Esophagus muscularis mucosa (tissue), 4 donors: ENCODE data around the gene ZFHX2. TPM values are rescaled to one million over a fixed set of nuclear protein-coding genes. Genes with fewer than 3 reads are reported as not detected.
A peak's percentile ranks its signal among the peaks of the same experiment; 100 is the strongest.

Source experiments
- DNase-seq: peaks from one replicate; pipeline ENCODE4 v3.0.0-alpha.2; 2017; ENCODE audit errors: extremely low spot score
- H3K27ac ChIP-seq, 4 donors: fragments of 200-600 bp; sonication (generic); replicated peaks in 1 of 4; 1 replicate in 3 of 4; 2 replicates in 1 of 4; pipeline ENCODE4 v1.5.1; 2016 to 2019; ENCODE audit warnings: mild to moderate bottlenecking in 1 of 4
- H3K27me3 ChIP-seq, 4 donors: fragments of 200-600 bp; sonication (generic); one replicate each; pipeline versions ENCODE4 v1.5.1 to v1.6.0; 2016 to 2019
- H3K36me3 ChIP-seq, 4 donors: fragments of 200-600 bp; sonication (generic); one replicate each; pipeline ENCODE4 v1.5.1; 2016 to 2019
- H3K4me1 ChIP-seq, 4 donors: fragments of 200-600 bp; sonication (generic); one replicate each; pipeline ENCODE4 v1.5.1; 2016 to 2019
- H3K4me3 ChIP-seq, 4 donors: fragments of 200-600 bp; sonication (generic); 1 replicate in 2 of 4; 2 replicates in 2 of 4; pipeline ENCODE4 v1.5.1; 2016 to 2019; ENCODE audit warnings: mild to moderate bottlenecking in 4 of 4, moderate library complexity in 1 of 4
- H3K9me3 ChIP-seq, 4 donors: fragments of 200-600 bp; sonication (generic); 1 replicate in 3 of 4; 2 replicates in 1 of 4; pipeline ENCODE4 v1.5.1; 2016 to 2019
- EP300 ChIP-seq: sonication (generic); formaldehyde crosslinking; IDR thresholded peaks from one replicate; pipeline ENCODE4 v1.6.1; 2017; ENCODE audit warnings: antibody characterized with exemption
- POLR2A ChIP-seq: fragments of 450-650 bp; IDR thresholded peaks from one replicate; pipeline ENCODE4 v1.6.1; 2017; ENCODE audit warnings: antibody characterized with exemption, moderate library complexity, mild to moderate bottlenecking, low read depth
- POLR2AphosphoS5 ChIP-seq, 2 donors: sonication (generic); formaldehyde crosslinking; IDR thresholded peaks; one replicate each; pipeline ENCODE4 v1.6.1; 2017; ENCODE audit warnings: antibody characterized with exemption in 2 of 2
- WGBS: methylation state at CpG from one replicate; pipeline ENCODE4 v1.1.5; 2018; 5-methylcytosine and 5-hydroxymethylcytosine counted together
- intact Hi-C: fragments of 100-400 bp; cut with DNase I; formaldehyde crosslinking; loops from one replicate; pipeline ENCODE4 v1.15.1; 2023
- total RNA-seq, 4 donors: library from RNA; depleted of rRNA; stranded (reverse); fragments of >200 nt; gene quantifications; one replicate each; pipeline versions ENCODE4 v1.1.0 to v1.2.1, GENCODE V29; 2016
- TF ChIP-seq, protein P1 (sequence below), 3 experiments: fragments of 200-600 bp in 2 of 3; fragments of 450-650 bp in 1 of 3; sonication (generic) in 2 of 3; IDR thresholded peaks; one replicate each; pipeline ENCODE4 v1.5.1; 2017 to 2019; ENCODE audit warnings: antibody characterized with exemption in 3 of 3, mild to moderate bottlenecking in 2 of 3, moderate library complexity in 1 of 3

ZFHX2 gene
- total RNA-seq, 4 donors from 2014 or later = 0.50 to 1.8 (median 1.2) TPM

GRCh38 chr14:23513005-23513817 is 38.4 kb downstream of the ZFHX2 start:
- H3K27ac ChIP-seq = no peak overlapping the region
- peak overlapping the region in 2 of 4 donors; percentile 28 to 36 for H3K4me3 ChIP-seq
- intact Hi-C loops = no loop called here
- DNase-seq = no peak
- H3K27me3 ChIP-seq = no peaks in the 10 kb centered on the region
- 83% methylated on average over 19 of the region's 25 CpGs for WGBS
- peaks cover 0 to 12% (median 3%) of the 10 kb centered on the region in 4 donors for H3K4me1 ChIP-seq
- no peaks in the 10 kb centered on the region for H3K36me3 ChIP-seq
- no peaks in the 10 kb centered on the region for H3K9me3 ChIP-seq
- TF ChIP-seq, protein P1, sequence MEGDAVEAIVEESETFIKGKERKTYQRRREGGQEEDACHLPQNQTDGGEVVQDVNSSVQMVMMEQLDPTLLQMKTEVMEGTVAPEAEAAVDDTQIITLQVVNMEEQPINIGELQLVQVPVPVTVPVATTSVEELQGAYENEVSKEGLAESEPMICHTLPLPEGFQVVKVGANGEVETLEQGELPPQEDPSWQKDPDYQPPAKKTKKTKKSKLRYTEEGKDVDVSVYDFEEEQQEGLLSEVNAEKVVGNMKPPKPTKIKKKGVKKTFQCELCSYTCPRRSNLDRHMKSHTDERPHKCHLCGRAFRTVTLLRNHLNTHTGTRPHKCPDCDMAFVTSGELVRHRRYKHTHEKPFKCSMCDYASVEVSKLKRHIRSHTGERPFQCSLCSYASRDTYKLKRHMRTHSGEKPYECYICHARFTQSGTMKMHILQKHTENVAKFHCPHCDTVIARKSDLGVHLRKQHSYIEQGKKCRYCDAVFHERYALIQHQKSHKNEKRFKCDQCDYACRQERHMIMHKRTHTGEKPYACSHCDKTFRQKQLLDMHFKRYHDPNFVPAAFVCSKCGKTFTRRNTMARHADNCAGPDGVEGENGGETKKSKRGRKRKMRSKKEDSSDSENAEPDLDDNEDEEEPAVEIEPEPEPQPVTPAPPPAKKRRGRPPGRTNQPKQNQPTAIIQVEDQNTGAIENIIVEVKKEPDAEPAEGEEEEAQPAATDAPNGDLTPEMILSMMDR (IDR thresholded peaks at IDR 0.05) = no peak
- no peak for TF ChIP-seq POLR2AphosphoS5 (IDR thresholded peaks at IDR 0.05)
- no peak for TF ChIP-seq EP300
- TF ChIP-seq POLR2A = no peak

GRCh38 chr14:23512156-23512555 is 39.4 kb downstream of the ZFHX2 start:
- intact Hi-C loops = no loop called here
- Histone ChIP-seq H3K27me3 (no peaks in the 10 kb centered on the region), H3K9me3 (no peaks in the 10 kb centered on the region), H3K27ac (no peak overlapping the region), H3K4me3 (peak overlapping the region; percentile 28 to 37 (median 33)), H3K4me1 (peaks cover 0 to 12% (median 3%) of the 10 kb centered on the region in 4 donors), H3K36me3 (no peaks in the 10 kb centered on the region)
- DNase-seq = no peak
- TF ChIP-seq, protein P1 (IDR thresholded peaks at IDR 0.05) = no peak
- no peak for TF ChIP-seq EP300
- TF ChIP-seq POLR2A = no peak
- WGBS = 37% methylated on average over 13 of the region's 13 CpGs

GRCh38 chr14:23494223-23494622 is 57.3 kb downstream of the ZFHX2 start:
- Histone ChIP-seq H3K4me3 (no peak overlapping the region), H3K27ac (no peak overlapping the region), H3K9me3 (no peaks in the 10 kb centered on the region), H3K36me3 (peaks cover 0 to 7% (median 0%) of the 10 kb centered on the region in 4 donors), H3K27me3 (no peaks in the 10 kb centered on the region), H3K4me1 (no peaks in the 10 kb centered on the region)
- DNase-seq = no peak
- intact Hi-C loops = no loop called here
- 67% methylated on average over 2 of the region's 2 CpGs for WGBS
- no peak for TF ChIP-seq POLR2AphosphoS5 (IDR thresholded peaks at IDR 0.05)
- TF ChIP-seq EP300 = no peak
- no peak for TF ChIP-seq POLR2A
- TF ChIP-seq, protein P1 (IDR thresholded peaks at IDR 0.05) = no peak

GRCh38 chr14:23492618-23493272 is 58.8 kb downstream of the ZFHX2 start:
- H3K27me3 ChIP-seq = no peaks in the 10 kb centered on the region
- H3K9me3 ChIP-seq = no peaks in the 10 kb centered on the region
- peaks cover 0 to 10% (median 0%) of the 10 kb centered on the region in 4 donors for H3K36me3 ChIP-seq
- H3K4me1 ChIP-seq = no peaks in the 10 kb centered on the region
- no peak for DNase-seq
- TF ChIP-seq, protein P1 (IDR thresholded peaks at IDR 0.05) = no peak
- TF ChIP-seq EP300 (no peak), POLR2A (no peak), POLR2AphosphoS5 (IDR thresholded peaks at IDR 0.05) (no peak)
- no peak overlapping the region for H3K27ac ChIP-seq
- intact Hi-C loops = no loop called here
- H3K4me3 ChIP-seq = no peak overlapping the region
